ENCODE results near the gene USP32. TPM values are rescaled to one million over a fixed set of nuclear protein-coding genes. Genes with fewer than 3 reads are reported as not detected.

Gene USP32
- total and polyA plus RNA-seq, 2 donors (not counting 3 experiments of a cell fraction or from before 2014, with no cell fraction given): 15.7 to 52.9 TPM

DNA sequence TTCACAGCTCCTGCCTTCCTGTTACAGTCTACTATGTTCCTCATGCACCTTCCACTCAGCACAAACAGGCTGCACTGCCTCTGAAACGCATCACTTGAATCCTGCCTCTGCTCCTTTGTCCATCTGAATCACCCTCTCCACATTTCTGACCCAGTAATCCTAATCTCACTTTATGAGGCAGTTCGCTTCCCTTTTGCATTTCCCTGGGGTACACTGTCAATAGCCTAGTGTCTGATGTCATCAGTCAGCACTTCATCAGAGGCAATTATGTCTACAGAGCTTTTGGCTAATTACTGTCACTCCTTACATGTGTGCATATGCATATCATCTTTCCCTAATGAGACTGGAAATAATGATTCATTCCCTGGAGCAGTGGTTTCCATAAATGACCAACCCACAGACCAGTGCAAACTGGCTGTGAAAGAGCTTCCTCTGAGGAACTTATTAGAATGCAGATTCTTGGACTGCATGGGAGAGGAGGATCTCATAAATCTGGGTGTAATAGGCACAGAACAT, 218.6 kb downstream of the USP32 start:
- TF ChIP-seq, protein P1, sequence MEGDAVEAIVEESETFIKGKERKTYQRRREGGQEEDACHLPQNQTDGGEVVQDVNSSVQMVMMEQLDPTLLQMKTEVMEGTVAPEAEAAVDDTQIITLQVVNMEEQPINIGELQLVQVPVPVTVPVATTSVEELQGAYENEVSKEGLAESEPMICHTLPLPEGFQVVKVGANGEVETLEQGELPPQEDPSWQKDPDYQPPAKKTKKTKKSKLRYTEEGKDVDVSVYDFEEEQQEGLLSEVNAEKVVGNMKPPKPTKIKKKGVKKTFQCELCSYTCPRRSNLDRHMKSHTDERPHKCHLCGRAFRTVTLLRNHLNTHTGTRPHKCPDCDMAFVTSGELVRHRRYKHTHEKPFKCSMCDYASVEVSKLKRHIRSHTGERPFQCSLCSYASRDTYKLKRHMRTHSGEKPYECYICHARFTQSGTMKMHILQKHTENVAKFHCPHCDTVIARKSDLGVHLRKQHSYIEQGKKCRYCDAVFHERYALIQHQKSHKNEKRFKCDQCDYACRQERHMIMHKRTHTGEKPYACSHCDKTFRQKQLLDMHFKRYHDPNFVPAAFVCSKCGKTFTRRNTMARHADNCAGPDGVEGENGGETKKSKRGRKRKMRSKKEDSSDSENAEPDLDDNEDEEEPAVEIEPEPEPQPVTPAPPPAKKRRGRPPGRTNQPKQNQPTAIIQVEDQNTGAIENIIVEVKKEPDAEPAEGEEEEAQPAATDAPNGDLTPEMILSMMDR (IDR thresholded peaks at IDR 0.05; ENCODE audit: extremely low read depth in 1 of 2, insufficient read depth in 1 of 2, low read depth in 1 of 2, low read length in 2 of 2): no peak
- TF ChIP-seq, protein P2, sequence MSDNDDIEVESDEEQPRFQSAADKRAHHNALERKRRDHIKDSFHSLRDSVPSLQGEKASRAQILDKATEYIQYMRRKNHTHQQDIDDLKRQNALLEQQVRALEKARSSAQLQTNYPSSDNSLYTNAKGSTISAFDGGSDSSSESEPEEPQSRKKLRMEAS (IDR thresholded peaks at IDR 0.05; ENCODE audit: insufficient read depth, insufficient read length): no peak
- no peak for TF ChIP-seq GATA2 (IDR thresholded peaks at IDR 0.05; ENCODE audit: insufficient read depth, insufficient read length, low read depth, low read length)
- POLR2A ChIA-PET: no interaction called here
- Histone ChIP-seq H4K20me1 (replicated peaks; ENCODE audit: control insufficient read depth, extremely low read depth, insufficient read depth, low read length) (no peaks in the 10 kb centered on the region), H3K4me1 (ENCODE audit: control insufficient read depth, extremely low read depth, insufficient read depth, low read length) (peaks cover 20% of the 10 kb centered on the region), H3K27ac (ENCODE audit: insufficient read depth, low read depth, low read length) (no peak overlapping the region), H3K79me2 (ENCODE audit: control insufficient read depth, insufficient read depth, low read length) (no peaks in the 10 kb centered on the region), H2AFZ (ENCODE audit: low read depth, low read length) (no peak overlapping the region), H3K4me3 (replicated peaks in 1 of 3; ENCODE audit: insufficient read depth in 1 of 3, low read depth in 1 of 3, low read length in 3 of 3) (no peak overlapping the region), H3K9ac (replicated peaks; ENCODE audit: extremely low read depth, insufficient read depth, low read length) (no peak overlapping the region), H3K27me3 (ENCODE audit: control insufficient read depth in 2 of 2, insufficient read depth in 2 of 2, low read length in 2 of 2) (no peaks in the 10 kb centered on the region), H3K4me2 (ENCODE audit: insufficient read depth, low read length) (no peak overlapping the region), H3K9me1 (replicated peaks; ENCODE audit: control insufficient read depth, extremely low read depth, insufficient read depth, low read length) (no peaks in the 10 kb centered on the region), H3K36me3 (ENCODE audit: control insufficient read depth in 2 of 2, extremely low read depth in 1 of 2, insufficient read depth in 2 of 2, low read length in 2 of 2) (no peaks in the 10 kb centered on the region), H3K9me3 (replicated peaks; ENCODE audit: control insufficient read depth, insufficient read depth, low read length) (no peaks in the 10 kb centered on the region)
- intact Hi-C loops (cut with micrococcal nuclease): loop anchor here (5.0 kb wide), 1 partner anchor 219 kb away; the partner anchor contains the start of gene USP32
- BruUV-seq (replicated peaks): no TSS peak
- CTCF ChIA-PET: interaction anchor here (0.7 to 2.9 kb wide), 3 partner anchors 30 to 34 kb away, joined by 3 to 26 read pairs (median 5); no protein-coding TSS in a partner anchor
- FAIRE-seq: no peak
- no peak for DNase-seq (ENCODE audit: low read depth, low spot score)
- dilution Hi-C loops (cut with MboI; ENCODE audit: extremely low pct_ligation_motif_present, low sequenced_read_pairs): no loop called here

DNA sequence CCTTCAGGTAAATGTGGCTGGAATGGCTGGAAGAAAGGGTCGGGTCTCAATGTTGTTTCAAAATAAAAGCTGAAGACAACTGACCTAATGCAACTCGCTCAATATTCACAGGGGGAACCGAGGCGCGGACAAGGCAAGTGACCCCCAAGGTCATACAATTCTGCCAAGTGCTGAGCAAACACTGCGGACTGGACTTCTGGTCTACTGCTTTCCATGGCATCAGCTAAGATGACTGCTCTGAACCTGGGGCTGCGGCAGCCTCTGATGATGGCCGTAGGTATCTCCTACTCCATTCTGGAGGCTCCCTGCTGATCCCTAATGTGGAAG, 220.2 kb downstream of the USP32 start:
- Histone ChIP-seq H3K9ac (replicated peaks; ENCODE audit: extremely low read depth, insufficient read depth, low read length) (no peak overlapping the region), H3K36me3 (ENCODE audit: control insufficient read depth in 2 of 2, extremely low read depth in 1 of 2, insufficient read depth in 2 of 2, low read length in 2 of 2) (no peaks in the 10 kb centered on the region), H2AFZ (ENCODE audit: low read depth, low read length) (no peak overlapping the region), H4K20me1 (replicated peaks; ENCODE audit: control insufficient read depth, extremely low read depth, insufficient read depth, low read length) (no peaks in the 10 kb centered on the region), H3K27me3 (ENCODE audit: control insufficient read depth in 2 of 2, insufficient read depth in 2 of 2, low read length in 2 of 2) (no peaks in the 10 kb centered on the region), H3K27ac (ENCODE audit: insufficient read depth, low read depth, low read length) (no peak overlapping the region), H3K4me3 (replicated peaks in 1 of 3; ENCODE audit: insufficient read depth in 1 of 3, low read depth in 1 of 3, low read length in 3 of 3) (no peak overlapping the region), H3K9me3 (replicated peaks; ENCODE audit: control insufficient read depth, insufficient read depth, low read length) (no peaks in the 10 kb centered on the region), H3K9me1 (replicated peaks; ENCODE audit: control insufficient read depth, extremely low read depth, insufficient read depth, low read length) (no peaks in the 10 kb centered on the region), H3K4me1 (ENCODE audit: control insufficient read depth, extremely low read depth, insufficient read depth, low read length) (peaks cover 20% of the 10 kb centered on the region), H3K79me2 (ENCODE audit: control insufficient read depth, insufficient read depth, low read length) (no peaks in the 10 kb centered on the region), H3K4me2 (ENCODE audit: insufficient read depth, low read length) (no peak overlapping the region)
- dilution Hi-C loops (cut with MboI; ENCODE audit: extremely low pct_ligation_motif_present, low sequenced_read_pairs) (no loop called here), intact Hi-C loops (cut with micrococcal nuclease) (loop anchor here (5.0 kb wide), 1 partner anchor 221 kb away; the partner anchor contains the start of gene USP32)
- no peak for DNase-seq (ENCODE audit: low read depth, low spot score)
- ChIA-PET CTCF (interaction anchor here (0.8 to 3.5 kb wide), 4 partner anchors 9 to 59 kb away, joined by 3 to 42 read pairs (median 5); no protein-coding TSS in a partner anchor), POLR2A (no interaction called here)
- BruUV-seq (replicated peaks): no TSS peak
- no peak for FAIRE-seq
- TF ChIP-seq, protein P2 (IDR thresholded peaks at IDR 0.05; ENCODE audit: insufficient read depth, insufficient read length): no peak
- TF ChIP-seq MYC (IDR thresholded peaks at IDR 0.05; ENCODE audit: low read depth, low read length): no peak
- TF ChIP-seq EZH2 (IDR thresholded peaks at IDR 0.05; ENCODE audit: borderline replicate concordance, low read depth, low read length, severe bottlenecking): no peak
- TF ChIP-seq, protein P1 (IDR thresholded peaks at IDR 0.05; ENCODE audit: extremely low read depth in 1 of 2, insufficient read depth in 1 of 2, low read depth in 1 of 2, low read length in 2 of 2): no peak
- no peak for TF ChIP-seq POLR2A (IDR thresholded peaks at IDR 0.05; ENCODE audit: low read depth, low read length)
- TF ChIP-seq POLR2AphosphoS5 (IDR thresholded peaks at IDR 0.05; ENCODE audit: insufficient read depth, low read depth, low read length): no peak
- TF ChIP-seq GATA2 (IDR thresholded peaks at IDR 0.05; ENCODE audit: insufficient read depth, insufficient read length, low read depth, low read length): no peak
- TF ChIP-seq JUN (IDR thresholded peaks at IDR 0.05; ENCODE audit: borderline replicate concordance, insufficient read depth, insufficient read length, low read depth): no peak
- no peak for TF ChIP-seq FOS (IDR thresholded peaks at IDR 0.05; ENCODE audit: borderline replicate concordance, insufficient read depth, low read length)

Measured in endothelial cell of umbilical vein (primary cell).